Uterus (tissue), 4 donors: ENCODE data around the gene COL9A3. TPM values are rescaled to one million over a fixed set of nuclear protein-coding genes. Genes with fewer than 3 reads are reported as not detected.

Experiments
- DNase-seq, 2 donors: peaks; one replicate each; pipeline ENCODE4 v3.0.0-alpha.2; 2019 to 2020
- H3K27ac ChIP-seq, 2 donors: fragments of 200-600 bp; sonication (generic); 1 replicate in 1 of 2; 2 replicates in 1 of 2; pipeline ENCODE4 v1.5.1; 2016 to 2018
- H3K27me3 ChIP-seq, 2 donors: fragments of 200-600 bp; sonication (generic); one replicate each; pipeline ENCODE4 v1.5.1; 2018 to 2019; ENCODE audit warnings: control low read depth in 1 of 2
- H3K36me3 ChIP-seq, 2 donors: fragments of 200-600 bp; sonication (generic); one replicate each; pipeline ENCODE4 v1.5.1; 2019; ENCODE audit warnings: control low read depth in 1 of 2
- H3K4me1 ChIP-seq, 2 donors: fragments of 200-600 bp; sonication (generic); one replicate each; pipeline ENCODE4 v1.5.1; 2018 to 2019; ENCODE audit warnings: control low read depth in 1 of 2
- H3K4me3 ChIP-seq, 2 donors: fragments of 200-600 bp; sonication (generic); 1 replicate in 1 of 2; 2 replicates in 1 of 2; pipeline ENCODE4 v1.5.1; 2018 to 2019; ENCODE audit warnings: mild to moderate bottlenecking in 1 of 2
- H3K9me3 ChIP-seq, 2 donors: fragments of 200-600 bp; sonication (generic); one replicate each; pipeline ENCODE4 v1.5.1; 2019; ENCODE audit warnings: control low read depth in 1 of 2
- POLR2A ChIP-seq, 2 donors: fragments of 450-650 bp; IDR thresholded peaks; one replicate each; pipeline ENCODE4 v1.6.1; 2016; ENCODE audit warnings: antibody characterized with exemption in 2 of 2, mild to moderate bottlenecking in 1 of 2, moderate library complexity in 1 of 2
- intact Hi-C: fragments of 100-400 bp; cut with DNase I; formaldehyde crosslinking; loops from one replicate; pipeline ENCODE4 v1.15.1; 2023; ENCODE audit warnings: low total_unique reads
- total RNA-seq, 4 donors: library from RNA; depleted of rRNA in 3 of 4; stranded (reverse); fragments of >200 nt in 3 of 4; gene quantifications; one replicate each; pipeline versions ENCODE4 v1.1.0 to v1.2.4, GENCODE V29; 2014 to 2023
- TF ChIP-seq, protein P1 (sequence below), 4 experiments: fragments of 200-600 bp in 2 of 4; fragments of 450-650 bp in 2 of 4; sonication (generic) in 2 of 4; IDR thresholded peaks; one replicate each; pipeline ENCODE4 v1.5.1; 2016 to 2019; ENCODE audit warnings: antibody characterized with exemption in 4 of 4, mild to moderate bottlenecking in 2 of 4, moderate library complexity in 1 of 4
- donor health status: DM: yes; HTN: yes; CAD: no.

The COL9A3 gene
- total RNA-seq, 4 donors from 2014 or later = 0.59 to 75.4 (median 16.3) TPM

DNA sequence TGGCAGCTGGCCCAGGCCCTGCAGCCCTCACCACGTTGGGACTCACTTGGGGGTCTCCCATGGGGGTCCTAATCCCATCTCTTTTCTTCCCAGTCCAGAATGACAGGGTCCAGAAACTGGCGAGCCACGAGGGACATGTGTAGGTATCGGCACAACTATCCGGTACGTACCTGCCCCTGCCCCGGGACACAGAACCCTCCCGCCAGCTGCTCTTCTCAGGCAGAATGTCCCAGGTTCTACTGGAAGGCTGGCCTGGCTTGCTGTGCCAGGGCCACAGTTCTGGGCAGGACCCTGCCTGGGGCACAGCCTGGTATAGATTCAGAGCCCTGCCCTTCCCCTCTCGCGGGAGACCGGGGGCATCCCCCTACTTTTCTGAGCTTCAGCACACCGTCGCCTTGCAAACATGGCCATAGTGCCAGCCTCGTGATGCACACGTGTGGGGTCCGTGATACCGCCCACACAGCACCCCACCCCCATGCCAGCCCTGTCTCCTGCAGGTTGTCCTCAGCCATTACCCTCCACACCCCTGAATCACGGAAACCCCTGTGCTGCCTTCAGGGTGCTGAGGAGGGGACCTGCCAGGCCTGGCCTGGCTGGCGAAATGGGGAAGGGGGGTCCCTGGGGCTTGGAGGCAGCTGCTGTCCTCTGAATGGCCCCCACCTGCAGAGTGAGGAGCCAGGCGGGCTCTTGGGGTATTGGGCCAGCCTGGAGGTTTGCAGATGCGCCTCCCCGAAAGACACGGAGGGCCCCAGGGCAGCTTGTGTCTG is 9.2 kb upstream of the COL9A3 start:
- H3K36me3 ChIP-seq = no peaks in the 10 kb centered on the region
- peaks cover 0 to 25% of the 10 kb centered on the region in 2 donors for H3K4me1 ChIP-seq
- intact Hi-C loops = loop anchor here (10.0 kb wide), 1 partner anchor 403 kb away; the partner anchor contains the start of gene CABLES2
- no peak for DNase-seq
- TF ChIP-seq, protein P1, sequence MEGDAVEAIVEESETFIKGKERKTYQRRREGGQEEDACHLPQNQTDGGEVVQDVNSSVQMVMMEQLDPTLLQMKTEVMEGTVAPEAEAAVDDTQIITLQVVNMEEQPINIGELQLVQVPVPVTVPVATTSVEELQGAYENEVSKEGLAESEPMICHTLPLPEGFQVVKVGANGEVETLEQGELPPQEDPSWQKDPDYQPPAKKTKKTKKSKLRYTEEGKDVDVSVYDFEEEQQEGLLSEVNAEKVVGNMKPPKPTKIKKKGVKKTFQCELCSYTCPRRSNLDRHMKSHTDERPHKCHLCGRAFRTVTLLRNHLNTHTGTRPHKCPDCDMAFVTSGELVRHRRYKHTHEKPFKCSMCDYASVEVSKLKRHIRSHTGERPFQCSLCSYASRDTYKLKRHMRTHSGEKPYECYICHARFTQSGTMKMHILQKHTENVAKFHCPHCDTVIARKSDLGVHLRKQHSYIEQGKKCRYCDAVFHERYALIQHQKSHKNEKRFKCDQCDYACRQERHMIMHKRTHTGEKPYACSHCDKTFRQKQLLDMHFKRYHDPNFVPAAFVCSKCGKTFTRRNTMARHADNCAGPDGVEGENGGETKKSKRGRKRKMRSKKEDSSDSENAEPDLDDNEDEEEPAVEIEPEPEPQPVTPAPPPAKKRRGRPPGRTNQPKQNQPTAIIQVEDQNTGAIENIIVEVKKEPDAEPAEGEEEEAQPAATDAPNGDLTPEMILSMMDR (IDR thresholded peaks at IDR 0.05) = no peak
- no peak for TF ChIP-seq POLR2A (IDR thresholded peaks at IDR 0.05)
- H3K9me3 ChIP-seq = no peaks in the 10 kb centered on the region
- no peak overlapping the region for H3K4me3 ChIP-seq
- H3K27me3 ChIP-seq = no peaks in the 10 kb centered on the region
- no peak overlapping the region for H3K27ac ChIP-seq

DNA sequence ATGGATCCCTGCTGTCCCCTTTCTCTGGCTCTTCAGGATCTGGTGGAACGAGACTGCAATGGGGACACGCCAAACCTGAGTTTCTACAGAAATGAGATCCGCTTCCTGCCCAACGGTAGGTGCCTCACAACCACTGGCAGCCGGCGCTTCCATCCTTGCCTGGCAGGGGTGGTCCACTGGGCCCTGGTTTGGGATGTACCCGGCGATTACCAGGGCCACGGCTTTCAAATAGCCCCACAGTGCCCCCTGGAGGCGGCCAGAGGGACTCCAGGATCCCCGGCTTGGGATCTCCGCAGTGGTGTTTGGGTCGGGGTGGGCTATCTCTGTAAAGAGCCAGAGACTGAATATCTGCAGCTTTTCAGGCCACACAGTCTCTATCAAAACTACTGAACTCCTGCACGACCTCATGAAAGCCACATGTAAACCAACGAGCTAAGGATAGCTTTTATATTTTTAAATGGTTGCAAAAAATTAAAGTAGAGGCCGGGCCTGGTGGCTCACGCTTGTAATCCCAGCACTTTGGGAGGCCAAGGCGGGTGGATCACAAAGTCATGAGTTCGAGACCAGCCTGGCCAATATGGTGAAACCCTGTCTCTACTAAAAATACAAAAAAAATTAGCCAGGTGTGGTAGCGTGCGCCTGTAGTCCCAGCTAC is 8.5 kb upstream of the COL9A3 start:
- intact Hi-C loops = loop anchor here (10.0 kb wide), 1 partner anchor 404 kb away; the partner anchor contains the start of gene CABLES2
- TF ChIP-seq POLR2A (IDR thresholded peaks at IDR 0.05) = no peak
- TF ChIP-seq, protein P1 (IDR thresholded peaks at IDR 0.05) = peak; percentile 79 to 94 (median 88)
- Histone ChIP-seq H3K9me3 (no peaks in the 10 kb centered on the region), H3K36me3 (no peaks in the 10 kb centered on the region), H3K4me1 (peaks cover 0 to 25% of the 10 kb centered on the region in 2 donors), H3K27me3 (no peaks in the 10 kb centered on the region), H3K27ac (no peak overlapping the region), H3K4me3 (no peak overlapping the region)
- DNase-seq = peak; percentile 70 to 72

DNA sequence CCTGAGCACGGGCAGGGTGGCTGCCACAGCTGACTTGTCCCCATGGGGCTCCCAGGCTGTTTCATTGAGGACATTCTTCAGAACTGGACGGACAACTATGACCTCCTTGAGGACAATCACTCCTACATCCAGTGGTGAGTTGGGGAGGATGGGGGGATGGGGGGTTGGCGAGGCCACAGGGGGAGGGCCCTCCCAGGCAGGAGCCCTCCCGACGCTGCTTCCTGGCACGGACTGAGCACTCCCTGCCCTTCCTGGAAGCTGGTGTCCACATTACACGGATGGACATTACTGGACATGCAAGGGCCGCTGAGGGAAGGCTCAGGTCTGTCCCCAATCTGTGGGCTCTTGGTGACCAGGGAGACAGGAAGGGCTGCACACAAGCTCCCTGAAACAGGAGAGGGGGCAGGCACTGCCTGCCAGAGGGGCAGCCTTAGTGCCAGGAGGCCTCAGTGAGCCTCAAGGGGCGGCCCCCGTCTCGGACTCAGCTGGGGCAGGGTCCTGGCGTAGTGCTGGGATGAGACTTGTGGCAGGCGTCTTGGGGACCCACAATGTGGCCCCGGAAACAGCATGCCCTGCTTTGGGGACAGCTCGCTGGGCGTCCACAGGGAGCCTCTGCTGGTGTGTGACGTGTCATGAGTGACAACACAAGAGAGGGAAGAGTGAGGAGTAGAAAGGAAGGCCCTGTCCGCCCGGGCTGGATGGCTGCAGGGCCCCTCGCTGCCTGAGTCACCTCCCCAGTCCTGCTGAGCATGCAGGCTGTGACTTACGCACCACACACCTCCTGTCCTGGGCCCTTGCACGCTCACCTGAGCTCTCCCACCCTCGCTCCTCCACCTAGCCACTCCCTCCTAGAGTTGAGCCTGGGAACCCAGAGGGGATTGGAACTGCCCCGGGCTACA is 7.1 kb upstream of the COL9A3 start:
- TF ChIP-seq POLR2A (IDR thresholded peaks at IDR 0.05) = no peak
- TF ChIP-seq, protein P1 (IDR thresholded peaks at IDR 0.05) = no peak
- intact Hi-C loops = loop anchor here (10.0 kb wide), 1 partner anchor 405 kb away; the partner anchor contains the start of gene CABLES2
- H3K4me3 ChIP-seq = no peak overlapping the region
- peaks cover 0 to 25% of the 10 kb centered on the region in 2 donors for H3K4me1 ChIP-seq
- no peaks in the 10 kb centered on the region for H3K36me3 ChIP-seq
- H3K27ac ChIP-seq = no peak overlapping the region
- DNase-seq = no peak
- no peaks in the 10 kb centered on the region for H3K9me3 ChIP-seq
- H3K27me3 ChIP-seq = no peaks in the 10 kb centered on the region

DNA sequence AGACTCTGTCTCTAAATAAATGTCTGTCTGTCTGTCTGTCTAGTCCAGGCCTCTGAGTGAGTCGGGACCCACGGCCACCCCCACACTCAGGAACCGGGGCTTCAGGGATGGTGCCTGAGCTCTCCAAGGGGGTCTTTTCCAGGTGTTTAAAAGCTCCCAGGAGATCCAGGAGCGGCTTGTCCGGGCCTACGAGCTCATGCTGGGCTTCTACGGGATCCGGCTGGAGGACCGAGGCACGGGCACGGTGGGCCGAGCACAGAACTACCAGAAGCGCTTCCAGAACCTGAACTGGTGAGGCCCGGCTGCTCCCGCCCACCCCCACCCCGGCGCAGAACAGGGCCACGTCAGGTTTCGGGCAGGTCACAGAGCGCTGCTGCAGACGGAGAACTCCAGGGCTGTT is 5.5 kb upstream of the COL9A3 start:
- intact Hi-C loops = no loop called here

More for the DNA sequence above, 5.5 kb upstream of the COL9A3 start:
- no peaks in the 10 kb centered on the region for H3K9me3 ChIP-seq
- H3K27me3 ChIP-seq = peaks cover 10 to 11% of the 10 kb centered on the region in 2 donors
- no peak overlapping the region for H3K4me3 ChIP-seq
- H3K36me3 ChIP-seq = no peaks in the 10 kb centered on the region
- no peak overlapping the region for H3K27ac ChIP-seq
- DNase-seq = no peak
- peaks cover 0 to 30% of the 10 kb centered on the region in 2 donors for H3K4me1 ChIP-seq
- no peak for TF ChIP-seq POLR2A (IDR thresholded peaks at IDR 0.05)
- TF ChIP-seq, protein P1 (IDR thresholded peaks at IDR 0.05) = no peak
